Osteoblast (primary cell): ENCODE measurements around the gene ANKRD12. TPM values are rescaled to one million over a fixed set of nuclear protein-coding genes. Genes with fewer than 3 reads are reported as not detected.

Source experiments
- DNase-seq: peaks from one replicate; pipeline ENCODE4 v3.0.0; 2011; ENCODE audit warnings: low spot score, mixed read lengths; ENCODE audit not compliant: insufficient read length; ENCODE audit errors: missing footprints
- H2AFZ ChIP-seq: 2 replicates; pipeline ENCODE4 v1.6.0; 2011; ENCODE audit warnings: mild to moderate bottlenecking, low read length
- H3K27ac ChIP-seq: 2 replicates; pipeline ENCODE4 v1.5.1; 2011; ENCODE audit warnings: mild to moderate bottlenecking, low read depth, low read length, moderate library complexity
- H3K27me3 ChIP-seq: 2 replicates; pipeline ENCODE4 v1.6.0; 2012; ENCODE audit warnings: mild to moderate bottlenecking, control low read depth, inconsistent platforms, low read length, moderate library complexity; ENCODE audit not compliant: insufficient read depth
- H3K36me3 ChIP-seq: 2 replicates; pipeline ENCODE4 v1.5.1; 2011; ENCODE audit warnings: mild to moderate bottlenecking, low read length, control low read depth, moderate library complexity; ENCODE audit not compliant: insufficient read depth
- H3K4me1 ChIP-seq: 2 replicates; pipeline ENCODE4 v1.5.1; 2011; ENCODE audit warnings: mild to moderate bottlenecking, low read length, control low read depth, moderate library complexity; ENCODE audit not compliant: insufficient read depth
- H3K4me2 ChIP-seq: 2 replicates; pipeline ENCODE4 v1.6.0; 2011; ENCODE audit warnings: mild to moderate bottlenecking, low read length; ENCODE audit not compliant: insufficient read depth
- H3K4me3 ChIP-seq: fragments of 200-600 bp; sonication (generic); 3 replicates; pipeline ENCODE4 v1.5.1; 2012; ENCODE audit warnings: mild to moderate bottlenecking, low read length, inconsistent platforms; ENCODE audit not compliant: insufficient read depth
- H3K79me2 ChIP-seq: 2 replicates; pipeline ENCODE4 v1.6.0; 2012; ENCODE audit warnings: mild to moderate bottlenecking, low read length, control low read depth, inconsistent platforms; ENCODE audit not compliant: insufficient read depth
- H3K9me3 ChIP-seq: 2 replicates; pipeline ENCODE4 v1.5.1; 2011; ENCODE audit warnings: low read depth, low read length, control low read depth
- H4K20me1 ChIP-seq: 2 replicates; pipeline ENCODE4 v1.6.0; 2012; ENCODE audit warnings: mild to moderate bottlenecking, low read length, control low read depth; ENCODE audit not compliant: insufficient read depth
- CTCF ChIP-seq: IDR thresholded peaks from 2 replicates; pipeline ENCODE4 v1.5.1; 2011; ENCODE audit warnings: mild to moderate bottlenecking, low read depth, low read length, moderate library complexity; ENCODE audit errors: extremely low read depth
- total RNA-seq: library from RNA; depleted of rRNA; stranded (reverse); fragments of >200 nt; gene quantifications from 2 replicates; pipeline ENCODE4 v1.2.3, GENCODE V29; 2012

ANKRD12 gene
- total RNA-seq, 1 donor = 47.8 TPM

- peak; percentile 41 for DNase-seq
- Histone ChIP-seq H3K9me3 (no peaks in the 10 kb centered on the region), H4K20me1 (peaks cover 39% of the 10 kb centered on the region), H2AFZ (peak overlapping the region; percentile 69), H3K27ac (peak overlapping the region; percentile 93), H3K4me2 (peak overlapping the region; percentile 97), H3K4me3 (peak overlapping the region; percentile 81), H3K4me1 (peaks cover 46% of the 10 kb centered on the region), H3K27me3 (no peaks in the 10 kb centered on the region), H3K79me2 (peaks cover 59% of the 10 kb centered on the region), H3K36me3 (no peaks in the 10 kb centered on the region)
- peak; percentile 18 for TF ChIP-seq CTCF
Observed at GRCh38 chr18:9103376-9103873, 33.2 kb upstream of the ANKRD12 start.

GRCh38 chr18:9104244-9104901 is 32.2 kb upstream of the ANKRD12 start:
- H2AFZ ChIP-seq = no peak overlapping the region
- DNase-seq = peak; percentile 26
- no peaks in the 10 kb centered on the region for H3K9me3 ChIP-seq
- peak overlapping the region; percentile 93 for H3K27ac ChIP-seq
- no peaks in the 10 kb centered on the region for H3K36me3 ChIP-seq
- peak overlapping the region; percentile 81 for H3K4me3 ChIP-seq
- H3K79me2 ChIP-seq = peaks cover 68% of the 10 kb centered on the region
- H3K4me1 ChIP-seq = peaks cover 54% of the 10 kb centered on the region
- no peaks in the 10 kb centered on the region for H3K27me3 ChIP-seq
- H3K4me2 ChIP-seq = peak overlapping the region; percentile 97
- H4K20me1 ChIP-seq = peaks cover 44% of the 10 kb centered on the region
- no peak for TF ChIP-seq CTCF

- no peak overlapping the region for H2AFZ ChIP-seq
- no peak for DNase-seq
- peak overlapping the region; percentile 97 for H3K4me2 ChIP-seq
- peaks cover 59% of the 10 kb centered on the region for H3K4me1 ChIP-seq
- no peaks in the 10 kb centered on the region for H3K27me3 ChIP-seq
- H3K9me3 ChIP-seq = no peaks in the 10 kb centered on the region
- H3K79me2 ChIP-seq = peaks cover 79% of the 10 kb centered on the region
- H4K20me1 ChIP-seq = peaks cover 52% of the 10 kb centered on the region
- TF ChIP-seq CTCF = no peak
- no peaks in the 10 kb centered on the region for H3K36me3 ChIP-seq
- H3K27ac ChIP-seq = peak overlapping the region; percentile 93
- peak overlapping the region; percentile 81 for H3K4me3 ChIP-seq
Observed at GRCh38 chr18:9105420-9105819, 31.2 kb upstream of the ANKRD12 start.

DNA sequence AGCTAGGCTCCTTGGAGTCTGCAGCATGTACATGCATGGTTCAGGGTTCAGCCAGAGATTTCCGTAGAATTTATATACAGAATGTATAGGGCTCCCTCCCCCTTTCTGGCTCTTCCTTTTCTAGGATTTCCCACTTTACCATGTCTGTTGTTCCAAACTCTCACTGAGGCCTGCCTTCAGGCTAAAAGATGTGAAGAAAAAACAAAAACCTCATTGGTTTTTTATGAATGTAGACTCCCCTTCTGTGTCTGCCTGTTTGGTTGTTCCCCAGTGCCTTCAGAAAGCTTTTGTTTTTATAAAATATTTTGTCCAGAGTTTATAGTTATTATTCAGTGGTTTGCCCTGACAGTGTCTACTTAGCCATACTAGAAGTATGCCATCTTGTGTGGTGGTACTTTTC is 30.5 kb upstream of the ANKRD12 start:
- H3K4me3 ChIP-seq = peak overlapping the region; percentile 18
- no peaks in the 10 kb centered on the region for H3K9me3 ChIP-seq
- DNase-seq = peak; percentile 56
- peaks cover 59% of the 10 kb centered on the region for H4K20me1 ChIP-seq
- H2AFZ ChIP-seq = no peak overlapping the region
- peak overlapping the region; percentile 93 for H3K27ac ChIP-seq
- H3K36me3 ChIP-seq = no peaks in the 10 kb centered on the region
- peak overlapping the region; percentile 97 for H3K4me2 ChIP-seq
- peaks cover 59% of the 10 kb centered on the region for H3K4me1 ChIP-seq
- peaks cover 86% of the 10 kb centered on the region for H3K79me2 ChIP-seq
- no peaks in the 10 kb centered on the region for H3K27me3 ChIP-seq
- TF ChIP-seq CTCF = no peak
